A549 treated with AZD2906 at 1 μM for 4 hours (cell line): ENCODE data around the gene PTTG1. TPM values are rescaled to one million over a fixed set of nuclear protein-coding genes. Genes with fewer than 3 reads are reported as not detected.

Experiments
- total RNA-seq: library from RNA; stranded (reverse); fragments of 200-300 nt; extraction: Qiagen RNA extraction; gene quantifications from 5 replicates; pipeline ENCODE4 v1.2.3, GENCODE V29; 2022

PTTG1 gene
- total RNA-seq = 189 to 272 TPM (median 195 TPM) in 5 replicates

GRCh38 chr5:160421625-160422258, at the start of gene PTTG1:
Gene PTTG1 (plus strand): TSS chr5:160421855. CDS start chr5:160422313, 458 bp downstream.

DNA sequence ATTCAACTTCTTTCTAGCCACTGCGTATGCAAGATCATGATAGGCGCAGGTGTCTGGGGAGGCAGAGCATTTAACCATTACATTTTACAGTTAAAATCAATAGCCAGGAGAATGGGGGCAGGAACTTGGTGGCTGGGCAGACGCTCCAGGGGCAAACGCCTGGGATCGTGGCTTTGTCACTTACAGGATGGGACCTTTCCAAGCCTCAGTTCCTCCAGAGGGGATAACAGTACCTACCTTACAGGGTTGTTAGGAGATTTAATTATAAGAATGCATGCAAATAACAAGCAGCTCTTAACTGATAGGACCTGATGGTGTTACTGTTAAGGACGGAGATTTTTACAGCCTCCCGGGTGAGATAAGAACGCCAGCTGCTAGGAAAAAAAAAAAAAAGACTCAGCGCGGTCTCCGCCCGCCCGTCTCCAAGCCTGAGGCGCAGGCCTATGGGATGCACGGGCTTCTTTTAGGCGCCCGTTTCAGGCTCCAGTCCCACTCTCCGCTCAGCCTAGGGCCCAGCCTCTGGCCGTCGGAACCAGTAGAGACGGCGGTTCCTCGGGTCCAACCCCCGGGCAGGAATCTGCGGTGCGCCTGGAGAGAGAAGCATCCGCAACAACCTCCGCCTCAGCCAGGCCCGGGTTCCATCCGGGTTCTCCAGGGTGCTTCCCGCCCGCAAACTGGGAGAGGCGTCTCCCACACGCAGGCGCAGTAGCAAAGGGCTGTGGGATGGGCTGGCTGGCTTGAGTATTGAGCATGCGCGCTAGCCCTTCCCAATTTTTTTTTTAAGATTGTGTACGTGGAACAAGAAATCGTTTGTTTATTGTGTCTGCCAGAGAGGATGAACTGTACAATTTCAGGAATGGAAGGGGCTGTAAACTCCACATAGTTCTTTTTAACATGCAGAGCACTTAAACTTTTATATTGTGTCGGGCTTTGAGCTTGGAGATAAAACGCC, 22.0 kb upstream of the PTTG1 start, which contains the start of gene FAM200C:
Gene FAM200C, minus strand, starts transcription at position 653 of the 952 bp plus-strand sequence. CDS start 4,564 bp downstream, outside the sequence.

DNA sequence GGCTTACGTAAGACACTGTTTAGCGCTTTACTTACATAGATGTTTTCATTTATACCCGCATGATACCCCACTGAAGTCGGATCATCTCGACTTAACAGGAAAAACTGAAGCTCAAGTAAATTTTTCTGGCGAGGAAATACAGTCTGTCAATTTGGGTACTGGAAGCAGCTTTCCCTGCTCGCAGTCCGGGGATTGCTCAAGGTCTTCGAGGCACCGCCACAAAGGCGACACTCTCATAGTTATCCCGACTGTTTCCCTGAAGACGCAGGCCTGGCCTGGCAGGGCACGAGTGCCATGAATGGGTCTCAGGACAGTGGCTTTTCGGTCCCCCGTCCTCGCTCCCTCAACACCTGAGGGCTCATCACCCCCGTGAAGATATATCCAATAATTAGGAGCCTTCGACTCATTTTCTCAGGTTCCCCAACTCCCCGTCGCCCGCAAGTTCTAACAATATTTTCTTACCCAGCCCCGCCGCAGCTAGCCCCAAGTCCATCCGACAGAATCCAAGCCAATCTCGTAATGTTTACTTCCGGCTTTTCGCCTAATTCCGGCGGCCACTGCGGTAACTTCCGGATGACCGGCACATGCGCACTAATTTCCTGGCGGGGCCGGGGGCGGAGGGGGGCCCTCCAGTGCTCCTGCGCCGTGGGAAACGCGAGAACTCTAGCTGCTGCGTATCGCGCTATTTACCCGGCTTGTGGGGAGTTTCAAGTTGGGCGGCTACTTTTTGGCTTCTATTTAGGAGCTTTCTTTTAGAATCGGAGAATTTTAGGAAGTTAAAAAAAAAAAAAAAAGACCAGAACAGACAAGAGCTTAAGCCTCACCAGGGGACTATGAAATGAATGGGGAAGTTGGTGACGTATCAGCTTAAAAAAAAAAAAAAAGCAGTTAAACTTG, 2.8 kb upstream of the PTTG1 start, which contains the start of gene SLU7:
Gene SLU7, minus strand, starts transcription at position 521 of the 897 bp plus-strand sequence. CDS start 3,787 bp downstream, outside the sequence.

Other genes starting within 250 kb of the PTTG1 start
- gene FABP6, start 192.3 kb upstream of the PTTG1 start, total RNA-seq = 0.48 to 1.2 TPM (median 1.00 TPM) in 5 replicates
- 10.1 to 12.6 TPM (median 11.2 TPM) in 5 replicates for gene CCNJL, start 109.3 kb upstream of the PTTG1 start, total RNA-seq
- gene C1QTNF2, start 51.2 kb upstream of the PTTG1 start, total RNA-seq = 0.04 to 0.16 TPM (median 0.09 TPM) in 5 replicates
- gene FAM200C, start 21.8 kb upstream of the PTTG1 start, total RNA-seq = 1.5 to 1.8 TPM (median 1.6 TPM) in 5 replicates
- gene SLU7, start 2.8 kb upstream of the PTTG1 start, total RNA-seq = 36.3 to 71.9 TPM (median 42.2 TPM) in 5 replicates